Esophagus (tissue), 2 donors: ENCODE measurements around the gene DZIP1. TPM values are rescaled to one million over a fixed set of nuclear protein-coding genes. Genes with fewer than 3 reads are reported as not detected.
A peak's percentile ranks its signal among the peaks of the same experiment; 100 is the strongest.

Experiments
- H3K27ac ChIP-seq, 2 donors: one replicate each; pipeline ENCODE4 v1.5.1; 2013; ENCODE audit warnings: low read depth in 2 of 2, mild to moderate bottlenecking in 2 of 2, inconsistent platforms in 1 of 2, low read length in 1 of 2, moderate library complexity in 1 of 2
- H3K27me3 ChIP-seq, 2 donors: one replicate each; pipeline ENCODE4 v1.6.1; 2013; ENCODE audit warnings: low read length in 2 of 2, control low read depth in 1 of 2, mild to moderate bottlenecking in 1 of 2; ENCODE audit not compliant: insufficient read depth in 2 of 2, control insufficient read depth in 1 of 2
- H3K36me3 ChIP-seq, 2 donors: one replicate each; pipeline ENCODE4 v1.6.1; 2013; ENCODE audit warnings: low read length in 1 of 2; ENCODE audit not compliant: control insufficient read depth in 2 of 2, insufficient read depth in 2 of 2
- H3K4me1 ChIP-seq, 2 donors: one replicate each; pipeline ENCODE4 v1.6.1; 2013; ENCODE audit warnings: low read length in 1 of 2; ENCODE audit not compliant: control insufficient read depth in 2 of 2, insufficient read depth in 2 of 2
- H3K4me3 ChIP-seq, 2 donors: one replicate each; pipeline ENCODE4 v1.5.1; 2013; ENCODE audit warnings: low read length in 2 of 2, mild to moderate bottlenecking in 2 of 2, low read depth in 1 of 2, moderate library complexity in 1 of 2
- H3K9me3 ChIP-seq, 2 donors: one replicate each; pipeline ENCODE4 v1.6.1; 2013; ENCODE audit warnings: mild to moderate bottlenecking in 2 of 2, low read depth in 1 of 2, low read length in 1 of 2, moderate library complexity in 1 of 2; ENCODE audit not compliant: control insufficient read depth in 2 of 2, insufficient read depth in 1 of 2
- WGBS, 2 donors: extraction: QIAGEN DNeasy Blood & Tissue Kit; methylation state at CpG; one replicate each; pipeline ENCODE4 v1.1.7; 2013; 5-methylcytosine and 5-hydroxymethylcytosine counted together
- polyA plus RNA-seq, 2 donors: library from polyadenylated mRNA; stranded (reverse); fragments of 200-250 nt; gene quantifications; one replicate each; pipeline ENCODE4 v1.2.3, GENCODE V29; 2013
- donor health status: healthy with polysubstance abuse.
- donor health status: Bipolar disorder and iron deficiency.

The DZIP1 gene
- polyA plus RNA-seq, 2 donors: 2.1 to 3.0 TPM

GRCh38 chr13:95607366-95607765 lies 37.1 kb downstream of the DZIP1 start:
- Histone ChIP-seq H3K27ac (peak overlapping the region in 1 of 2 donors; percentile 31), H3K9me3 (no peaks in the 10 kb centered on the region), H3K36me3 (no peaks in the 10 kb centered on the region), H3K4me3 (no peak overlapping the region), H3K4me1 (peaks cover 5 to 6% of the 10 kb centered on the region in 2 donors), H3K27me3 (no peaks in the 10 kb centered on the region)
- 8 to 24% methylated on average over 1 of the region's 1 CpG for whole genome bisulfite sequencing, 2 donors

DNA sequence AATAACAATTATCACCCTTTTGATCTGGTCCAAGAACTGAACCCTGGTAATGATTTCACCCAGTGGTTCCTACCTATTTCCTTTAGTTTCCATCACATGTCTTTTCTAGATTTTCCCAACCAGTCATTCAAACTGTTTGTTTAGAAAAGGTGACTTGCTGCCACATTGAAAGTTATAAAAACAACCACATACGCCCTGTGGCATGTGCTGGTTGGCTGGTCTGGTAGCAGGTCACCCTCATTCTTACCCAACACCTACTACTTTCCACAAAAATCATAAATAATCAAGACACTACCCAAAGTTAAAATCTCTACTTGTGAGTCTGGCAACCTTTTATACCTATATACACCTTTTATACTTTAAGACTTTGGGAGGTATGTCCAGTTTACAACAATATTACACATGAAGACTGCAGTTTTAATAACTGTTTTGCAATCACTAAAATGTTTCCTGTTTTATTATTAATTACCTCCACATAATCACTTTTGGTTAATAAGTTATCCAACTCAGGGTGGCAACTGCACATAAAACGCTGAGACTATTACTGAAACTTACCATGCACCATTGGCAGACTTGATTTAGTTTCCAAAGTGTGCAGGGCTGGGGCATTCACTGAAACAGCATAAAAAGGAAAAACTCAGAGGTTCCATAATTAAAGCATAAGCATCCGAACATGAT lies 38.9 kb downstream of the DZIP1 start:
- H3K27me3 ChIP-seq: no peaks in the 10 kb centered on the region
- WGBS, 2 donors: 70 to 75% methylated on average over 3 of the region's 3 CpGs
- peaks cover 5 to 6% of the 10 kb centered on the region in 2 donors for H3K4me1 ChIP-seq
- H3K36me3 ChIP-seq: no peaks in the 10 kb centered on the region
- H3K9me3 ChIP-seq: no peaks in the 10 kb centered on the region
- no peak overlapping the region for H3K27ac ChIP-seq
- no peak overlapping the region for H3K4me3 ChIP-seq

DNA sequence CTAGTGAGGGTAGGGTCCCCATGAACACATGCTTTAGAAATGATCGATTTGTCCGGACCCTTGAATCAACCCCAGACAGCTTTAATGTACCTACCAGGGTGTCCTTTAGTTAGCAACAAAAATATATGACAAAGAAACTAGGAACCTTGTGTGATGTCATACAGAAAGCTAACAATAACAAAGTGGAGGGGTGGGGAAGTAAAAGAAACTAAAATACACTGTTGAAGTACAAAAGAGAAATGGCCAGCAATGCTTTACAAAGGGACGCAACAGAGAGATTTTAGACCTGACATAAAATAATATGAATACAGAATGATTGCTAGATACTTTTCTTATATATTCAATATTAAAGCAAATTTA lies 40.0 kb downstream of the DZIP1 start:
- peaks cover 5 to 6% of the 10 kb centered on the region in 2 donors for H3K4me1 ChIP-seq
- no peaks in the 10 kb centered on the region for H3K36me3 ChIP-seq
- 71 to 86% methylated on average over 3 of the region's 3 CpGs for WGBS, 2 donors
- H3K27me3 ChIP-seq: no peaks in the 10 kb centered on the region
- peak overlapping the region in 1 of 2 donors; percentile 67 for H3K27ac ChIP-seq
- no peaks in the 10 kb centered on the region for H3K9me3 ChIP-seq
- no peak overlapping the region for H3K4me3 ChIP-seq

DNA sequence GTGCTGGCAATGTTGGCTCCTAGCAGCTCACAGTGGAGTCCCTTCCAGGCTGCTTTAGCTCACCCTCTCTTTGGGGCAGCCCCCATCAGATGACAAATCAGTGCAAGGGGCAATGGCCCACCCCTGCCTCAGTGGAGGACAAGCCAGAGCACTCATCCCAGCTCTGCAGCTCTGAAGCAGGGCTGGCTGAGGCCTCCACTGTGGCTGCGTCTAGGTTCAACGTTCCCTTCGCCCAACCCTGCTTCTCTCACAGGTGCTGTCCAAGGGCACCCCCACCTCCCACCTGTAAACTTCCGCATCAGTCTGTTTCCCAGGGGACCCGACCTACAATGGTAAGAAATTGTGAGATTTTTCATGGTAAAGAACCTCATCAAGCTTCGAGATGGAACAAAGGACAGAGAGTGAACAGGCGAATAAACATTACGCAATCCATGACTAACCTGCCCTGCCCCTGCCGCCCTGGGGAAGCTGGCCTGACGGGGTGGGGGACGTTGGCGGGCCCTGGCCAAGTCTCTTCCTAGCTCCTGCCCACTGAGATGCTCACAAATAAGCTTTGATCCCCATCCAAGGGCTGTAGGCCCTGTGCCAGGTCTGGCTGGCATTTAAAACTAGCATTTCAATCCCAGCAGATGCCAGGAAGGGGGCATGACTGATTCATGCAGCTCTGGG lies 40.5 kb downstream of the DZIP1 start:
- Histone ChIP-seq H3K27ac (peak overlapping the region in 1 of 2 donors; percentile 73), H3K4me3 (no peak overlapping the region), H3K4me1 (peaks cover 5 to 6% of the 10 kb centered on the region in 2 donors), H3K9me3 (no peaks in the 10 kb centered on the region), H3K36me3 (no peaks in the 10 kb centered on the region), H3K27me3 (no peaks in the 10 kb centered on the region)
- 50 to 61% methylated on average over 12 of the region's 12 CpGs for WGBS, 2 donors

- Histone ChIP-seq H3K9me3 (no peaks in the 10 kb centered on the region), H3K36me3 (no peaks in the 10 kb centered on the region), H3K27ac (no peak overlapping the region), H3K27me3 (no peaks in the 10 kb centered on the region), H3K4me1 (peaks cover 4 to 5% of the 10 kb centered on the region in 2 donors), H3K4me3 (no peak overlapping the region)
- 92 to 94% methylated on average over 6 of the region's 6 CpGs for WGBS, 2 donors
Measured at GRCh38 chr13:95601906-95602305, 42.6 kb downstream of the DZIP1 start.

- Histone ChIP-seq H3K27me3 (no peaks in the 10 kb centered on the region), H3K36me3 (no peaks in the 10 kb centered on the region), H3K27ac (no peak overlapping the region), H3K4me3 (no peak overlapping the region), H3K4me1 (peaks cover 4 to 5% of the 10 kb centered on the region in 2 donors), H3K9me3 (no peaks in the 10 kb centered on the region)
- 64 to 65% methylated on average over 2 of the region's 2 CpGs for WGBS, 2 donors
Measured at GRCh38 chr13:95601216-95601615, 43.3 kb downstream of the DZIP1 start.

DNA sequence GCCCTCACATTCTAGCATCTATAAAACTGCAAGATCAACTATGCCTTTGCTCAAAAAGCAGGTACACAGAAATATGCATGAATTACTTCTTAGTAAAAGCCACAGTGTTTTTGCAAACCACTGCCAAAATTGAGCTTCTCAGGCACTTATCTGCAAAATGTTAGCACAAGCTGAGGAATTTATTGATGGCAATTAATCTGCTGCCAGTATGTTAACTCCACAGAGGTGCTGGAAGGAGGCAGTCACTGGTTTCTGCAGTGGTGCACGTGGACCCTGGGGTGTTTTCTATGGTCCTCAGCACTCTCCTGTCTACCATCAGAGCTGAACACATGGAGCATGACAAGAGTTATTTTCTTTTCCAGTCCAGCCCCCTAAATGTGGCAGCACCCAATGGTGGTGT lies 47.8 kb downstream of the DZIP1 start:
- no peaks in the 10 kb centered on the region for H3K27me3 ChIP-seq
- H3K9me3 ChIP-seq: no peaks in the 10 kb centered on the region
- 50 to 95% methylated on average over 1 of the region's 1 CpG for WGBS, 2 donors
- no peak overlapping the region for H3K4me3 ChIP-seq
- H3K4me1 ChIP-seq: no peaks in the 10 kb centered on the region
- no peaks in the 10 kb centered on the region for H3K36me3 ChIP-seq
- no peak overlapping the region for H3K27ac ChIP-seq

DNA sequence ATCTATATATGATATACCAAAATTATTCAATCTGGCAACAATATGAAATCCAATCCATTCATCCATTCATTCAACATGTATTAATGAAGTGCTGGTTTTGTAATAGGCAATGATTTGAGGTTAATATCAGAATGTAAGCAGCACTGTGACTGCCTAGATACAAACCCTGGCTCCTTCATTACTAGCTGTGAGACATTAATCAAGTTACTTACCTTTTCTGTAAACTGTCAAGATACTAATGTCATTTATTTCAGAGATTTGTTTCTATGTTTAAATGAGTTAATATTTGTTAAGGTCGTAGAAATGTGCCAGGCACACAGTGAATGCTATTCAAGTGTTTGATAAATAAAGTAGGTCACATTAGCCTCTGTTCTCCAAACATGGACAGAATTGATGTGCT lies 51.0 kb downstream of the DZIP1 start:
- WGBS, 2 donors: 53 to 60% methylated on average over 1 of the region's 1 CpG
- Histone ChIP-seq H3K4me3 (no peak overlapping the region), H3K36me3 (no peaks in the 10 kb centered on the region), H3K27ac (no peak overlapping the region), H3K9me3 (no peaks in the 10 kb centered on the region), H3K27me3 (no peaks in the 10 kb centered on the region), H3K4me1 (no peaks in the 10 kb centered on the region)

GRCh38 chr13:95588721-95589120 lies 55.8 kb downstream of the DZIP1 start:
- Histone ChIP-seq H3K27me3 (no peaks in the 10 kb centered on the region), H3K27ac (no peak overlapping the region), H3K4me3 (no peak overlapping the region), H3K9me3 (no peaks in the 10 kb centered on the region), H3K36me3 (no peaks in the 10 kb centered on the region), H3K4me1 (no peaks in the 10 kb centered on the region)
- 95 to 98% methylated on average over 2 of the region's 2 CpGs for WGBS, 2 donors

DNA sequence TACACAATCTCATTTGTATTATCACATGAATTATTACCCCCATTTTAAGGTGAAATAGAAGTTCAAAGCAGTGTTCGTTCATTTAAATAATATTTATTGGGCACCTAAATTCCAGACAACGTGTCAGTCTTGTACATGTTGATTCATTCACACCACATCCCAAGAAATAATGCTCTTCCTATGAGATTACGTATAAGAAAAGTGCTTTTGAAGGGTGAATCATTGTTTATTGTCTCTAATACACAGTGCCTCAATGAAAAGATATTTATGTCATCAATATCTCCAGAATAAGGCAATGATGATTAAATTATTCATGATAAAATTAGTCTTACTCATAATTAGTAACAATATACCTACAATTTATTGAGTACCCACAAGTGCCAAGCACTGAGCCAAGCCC lies 56.4 kb downstream of the DZIP1 start:
- Histone ChIP-seq H3K27me3 (no peaks in the 10 kb centered on the region), H3K36me3 (no peaks in the 10 kb centered on the region), H3K4me1 (no peaks in the 10 kb centered on the region), H3K9me3 (no peaks in the 10 kb centered on the region), H3K27ac (no peak overlapping the region), H3K4me3 (no peak overlapping the region)
- 78 to 82% methylated on average over 3 of the region's 3 CpGs for WGBS, 2 donors
